ENCODE measurements around the gene RBM4B.
A peak's percentile ranks its signal among the peaks of the same experiment; 100 is the strongest.
"Not testable (repeated sequence)": the region's sequence is repeated elsewhere in the genome, so short reads cannot be mapped to it uniquely, and the experiment has no call there.

RBM4B gene, protein sequence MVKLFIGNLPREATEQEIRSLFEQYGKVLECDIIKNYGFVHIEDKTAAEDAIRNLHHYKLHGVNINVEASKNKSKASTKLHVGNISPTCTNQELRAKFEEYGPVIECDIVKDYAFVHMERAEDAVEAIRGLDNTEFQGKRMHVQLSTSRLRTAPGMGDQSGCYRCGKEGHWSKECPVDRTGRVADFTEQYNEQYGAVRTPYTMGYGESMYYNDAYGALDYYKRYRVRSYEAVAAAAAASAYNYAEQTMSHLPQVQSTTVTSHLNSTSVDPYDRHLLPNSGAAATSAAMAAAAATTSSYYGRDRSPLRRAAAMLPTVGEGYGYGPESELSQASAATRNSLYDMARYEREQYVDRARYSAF

DNA sequence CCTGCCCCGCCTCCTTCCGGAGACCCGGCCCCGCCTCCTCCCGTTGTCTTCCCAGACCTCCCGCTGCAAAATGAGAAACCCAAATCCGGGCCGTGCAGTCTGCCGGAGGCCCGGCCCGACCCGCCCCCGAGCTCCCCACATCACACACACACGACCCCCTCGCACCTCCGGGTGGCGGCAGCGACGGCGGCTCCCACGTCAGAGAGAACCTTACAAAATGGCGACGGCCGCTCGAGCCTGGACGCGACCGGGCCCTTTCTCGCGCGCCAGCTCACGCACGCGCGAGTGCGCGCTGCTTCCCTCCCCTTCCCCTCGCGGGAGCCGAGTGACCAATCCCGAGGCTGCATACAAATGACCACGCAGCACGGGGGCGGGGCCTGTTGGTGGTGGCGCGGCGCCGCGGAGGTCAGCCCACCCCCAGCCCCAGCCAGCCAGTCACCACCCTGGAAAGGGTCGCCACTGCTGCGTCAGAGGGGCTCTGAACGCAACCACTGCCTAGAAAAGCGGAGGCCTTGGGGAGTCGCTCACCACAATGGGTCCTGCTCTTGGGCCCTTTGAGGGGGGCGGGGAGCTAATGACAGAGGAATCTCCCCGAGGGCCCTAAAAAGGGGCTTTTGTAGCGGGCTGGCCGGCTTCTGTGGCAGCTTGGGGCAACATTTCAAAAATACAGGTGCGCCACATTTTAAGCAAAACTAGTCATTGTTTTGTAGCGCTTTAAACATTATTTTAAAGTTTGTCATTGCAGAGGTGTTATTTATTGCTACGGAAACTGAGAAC lies at the start of gene RBM4B:
Gene RBM4B (minus strand): TSS at position 289 of the 777 bp plus-strand sequence. CDS start 808 bp downstream, outside the sequence.
- in situ Hi-C loops (cut with MboI; ENCODE audit: low pct_unique_long_range_greater_than_20kb, low sequenced_read_pairs, unreplicated experiment): loop anchor here (25.0 kb wide), 1 partner anchor 265 kb away; the partner anchor contains the start of gene NPAS4
- TF ChIP-seq, protein P1, sequence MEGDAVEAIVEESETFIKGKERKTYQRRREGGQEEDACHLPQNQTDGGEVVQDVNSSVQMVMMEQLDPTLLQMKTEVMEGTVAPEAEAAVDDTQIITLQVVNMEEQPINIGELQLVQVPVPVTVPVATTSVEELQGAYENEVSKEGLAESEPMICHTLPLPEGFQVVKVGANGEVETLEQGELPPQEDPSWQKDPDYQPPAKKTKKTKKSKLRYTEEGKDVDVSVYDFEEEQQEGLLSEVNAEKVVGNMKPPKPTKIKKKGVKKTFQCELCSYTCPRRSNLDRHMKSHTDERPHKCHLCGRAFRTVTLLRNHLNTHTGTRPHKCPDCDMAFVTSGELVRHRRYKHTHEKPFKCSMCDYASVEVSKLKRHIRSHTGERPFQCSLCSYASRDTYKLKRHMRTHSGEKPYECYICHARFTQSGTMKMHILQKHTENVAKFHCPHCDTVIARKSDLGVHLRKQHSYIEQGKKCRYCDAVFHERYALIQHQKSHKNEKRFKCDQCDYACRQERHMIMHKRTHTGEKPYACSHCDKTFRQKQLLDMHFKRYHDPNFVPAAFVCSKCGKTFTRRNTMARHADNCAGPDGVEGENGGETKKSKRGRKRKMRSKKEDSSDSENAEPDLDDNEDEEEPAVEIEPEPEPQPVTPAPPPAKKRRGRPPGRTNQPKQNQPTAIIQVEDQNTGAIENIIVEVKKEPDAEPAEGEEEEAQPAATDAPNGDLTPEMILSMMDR (IDR thresholded peaks at IDR 0.05; ENCODE audit: extremely low read depth, insufficient read depth, missing control alignments): no peak

DNA sequence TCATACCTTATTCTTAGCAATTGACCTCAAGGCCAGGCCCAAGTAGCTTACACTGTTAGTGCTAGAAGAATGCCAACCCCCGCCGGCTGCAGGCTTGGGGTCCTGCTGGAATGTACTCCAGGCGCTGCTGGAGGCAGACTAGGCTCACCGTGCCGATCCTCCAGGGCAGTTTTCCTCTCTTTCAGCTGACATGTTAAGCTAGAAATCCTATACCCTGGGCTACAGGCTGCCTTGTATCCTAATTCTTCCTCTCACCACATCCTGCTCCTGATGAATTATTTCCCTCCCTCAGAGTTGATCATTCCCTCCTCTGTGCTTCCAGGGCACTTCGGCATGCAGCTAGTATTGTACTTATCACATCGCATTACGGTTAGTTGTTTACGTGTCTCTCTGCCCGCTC lies 48.0 kb upstream of the RBM4B start:
- TF ChIP-seq, protein P1 (IDR thresholded peaks at IDR 0.05; ENCODE audit: extremely low read depth, insufficient read depth, missing control alignments): no peak
- no peak for DNase-seq (ENCODE audit: low spot score)
- in situ Hi-C loops (cut with MboI; ENCODE audit: low pct_unique_long_range_greater_than_20kb, low sequenced_read_pairs, unreplicated experiment): no loop called here

More for the DNA sequence above, at the start of gene RBM4B:
- DNase-seq (ENCODE audit: low spot score): peak; percentile 97

DNA sequence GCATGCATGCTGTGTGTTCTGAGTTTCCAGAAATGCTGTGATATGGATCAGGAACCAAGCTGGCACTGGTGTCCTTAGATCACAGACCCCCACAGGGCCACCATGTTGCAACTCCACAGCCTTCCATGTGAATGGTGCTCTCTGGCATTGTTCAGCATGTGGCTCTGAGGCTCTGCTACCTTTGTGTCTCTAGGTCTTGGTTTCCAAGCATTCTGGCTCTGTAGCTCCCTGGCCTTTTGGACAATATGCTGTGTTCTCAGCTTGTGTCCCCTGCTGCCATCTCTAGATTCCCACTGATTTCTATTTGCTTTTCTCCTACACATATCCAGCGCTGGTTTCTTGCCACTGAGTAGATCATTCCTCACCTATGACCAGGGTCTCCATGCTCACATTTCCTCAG lies 47.4 kb upstream of the RBM4B start:
- no peak for DNase-seq (ENCODE audit: low spot score)
- TF ChIP-seq, protein P1 (IDR thresholded peaks at IDR 0.05; ENCODE audit: extremely low read depth, insufficient read depth, missing control alignments): no peak
- in situ Hi-C loops (cut with MboI; ENCODE audit: low pct_unique_long_range_greater_than_20kb, low sequenced_read_pairs, unreplicated experiment): no loop called here

DNA sequence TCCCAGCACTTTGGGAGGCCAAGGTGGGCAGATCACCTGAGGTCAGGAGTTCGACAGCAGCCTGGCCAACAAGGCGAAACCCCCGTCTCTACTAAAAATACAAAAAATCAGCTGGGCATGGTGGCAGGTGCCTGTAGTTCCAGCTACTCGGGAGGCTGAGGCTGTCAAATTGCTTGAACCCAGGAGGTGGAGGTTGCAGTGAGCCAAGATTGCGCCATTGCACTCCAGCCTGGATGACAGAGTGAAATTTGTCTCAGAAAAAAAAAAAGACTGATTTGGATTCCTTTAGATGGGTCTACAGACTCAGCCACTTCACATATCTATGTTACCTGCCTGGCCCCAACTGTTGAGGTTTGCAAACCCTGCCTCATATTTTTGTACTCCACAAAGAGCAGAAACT lies 46.5 kb upstream of the RBM4B start:
- in situ Hi-C loops (cut with MboI; ENCODE audit: low pct_unique_long_range_greater_than_20kb, low sequenced_read_pairs, unreplicated experiment); DNase-seq (ENCODE audit: low spot score): not testable (repeated sequence)

DNA sequence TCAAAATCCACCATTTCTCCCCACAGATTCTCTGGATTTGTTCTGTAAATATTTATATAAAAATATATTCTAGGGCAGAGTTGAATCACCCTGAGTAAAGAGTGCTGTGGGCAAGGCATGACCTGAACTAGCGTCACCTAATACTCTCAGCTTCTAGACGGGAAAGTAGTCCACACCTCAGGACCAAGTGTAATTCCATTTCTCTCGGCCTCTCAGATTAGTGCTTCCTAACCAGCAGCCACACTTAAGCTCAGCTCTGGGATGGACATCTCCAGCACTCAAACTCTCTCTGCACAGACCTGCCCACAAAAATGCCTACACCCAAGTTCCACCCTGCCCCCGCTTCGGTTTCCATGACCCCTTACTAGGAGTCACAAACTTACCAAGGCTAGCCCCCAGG lies 46.0 kb upstream of the RBM4B start:
- in situ Hi-C loops (cut with MboI; ENCODE audit: low pct_unique_long_range_greater_than_20kb, low sequenced_read_pairs, unreplicated experiment): no loop called here
- TF ChIP-seq, protein P1 (IDR thresholded peaks at IDR 0.05; ENCODE audit: extremely low read depth, insufficient read depth, missing control alignments): no peak
- DNase-seq (ENCODE audit: low spot score): no peak

DNA sequence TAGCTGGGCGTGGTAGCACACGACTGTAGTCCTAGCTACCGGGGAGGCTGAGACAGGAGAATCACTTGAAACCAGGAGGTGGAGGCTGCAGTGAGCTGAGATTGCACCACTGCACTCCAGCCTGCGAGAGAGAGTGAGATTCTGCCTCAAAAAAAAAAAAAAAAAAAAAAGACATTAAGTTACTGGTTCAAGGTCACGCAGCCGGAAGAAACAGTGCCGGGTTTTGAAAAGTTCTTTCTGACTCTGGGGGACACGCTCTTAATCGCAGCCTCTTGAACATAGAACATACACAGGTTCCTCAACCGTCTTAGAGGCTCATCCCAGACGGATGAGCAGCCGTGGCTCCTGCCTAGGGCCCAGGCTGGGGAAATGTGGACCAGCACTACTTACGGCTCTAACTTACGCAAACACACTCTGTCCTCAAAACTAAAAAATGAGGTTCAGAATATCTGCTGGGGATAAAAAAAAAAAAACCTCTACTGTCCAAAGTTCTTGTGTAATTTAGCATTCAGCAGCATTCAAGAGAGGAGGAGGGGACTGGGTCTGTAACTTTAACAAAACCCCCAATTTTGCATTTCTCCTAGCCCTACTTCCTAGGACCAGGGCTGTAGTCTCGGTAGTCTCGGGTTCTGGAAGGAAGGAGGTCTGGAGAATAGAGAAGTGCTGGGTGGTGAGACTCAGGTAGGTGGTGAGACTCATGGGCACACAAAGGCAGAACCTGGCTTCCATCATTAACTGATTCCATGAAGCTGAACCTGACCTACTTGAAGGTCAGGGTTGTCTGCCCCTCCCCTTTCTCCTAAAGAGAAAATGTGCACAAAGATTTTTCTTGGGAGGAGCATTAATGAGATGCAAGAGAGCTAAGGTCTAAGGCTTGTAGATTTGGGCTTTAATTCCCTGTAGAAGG lies 45.3 kb upstream of the RBM4B start:
- TF ChIP-seq, protein P1 (IDR thresholded peaks at IDR 0.05; ENCODE audit: extremely low read depth, insufficient read depth, missing control alignments): no peak
- in situ Hi-C loops (cut with MboI; ENCODE audit: low pct_unique_long_range_greater_than_20kb, low sequenced_read_pairs, unreplicated experiment): no loop called here
- no peak for DNase-seq (ENCODE audit: low spot score)

Data from GM13977 (cell line).